OCI-LY3 (cell line): ENCODE results near the gene PCMTD2.

Source experiments
- H2AFZ ChIP-seq: fragments of 200-600, 300-600 bp; shearing (Covaris generic); 2 replicates; pipeline ENCODE4 v1.6.0; 2014; ENCODE audit warnings: antibody characterized with exemption, low read depth, low read length
- H3K27ac ChIP-seq: fragments of 200-600, 300-600 bp; sonication (generic); 2 replicates; pipeline ENCODE4 v1.5.1; 2014; ENCODE audit warnings: mild to moderate bottlenecking, low read length, moderate library complexity, mixed read lengths
- H3K27me3 ChIP-seq: fragments of 200-600, 300-600 bp; sonication (generic); 2 replicates; pipeline ENCODE4 v1.6.1; 2014; ENCODE audit warnings: low read depth, low read length, mixed read lengths
- H3K36me3 ChIP-seq: fragments of 200-600, 300-600 bp; sonication (generic); replicated peaks from 2 replicates; pipeline ENCODE3; 2014; ENCODE audit warnings: low read depth, low read length, mixed read lengths
- H3K4me1 ChIP-seq: fragments of 300-600, 200-600 bp; sonication (generic); 2 replicates; pipeline ENCODE4 v1.6.1; 2014; ENCODE audit warnings: low read length, mixed read lengths
- H3K4me2 ChIP-seq: fragments of 200-600, 300-600 bp; sonication (generic); 2 replicates; pipeline ENCODE4 v1.6.1; 2014; ENCODE audit warnings: low read length, mixed read lengths
- H3K4me3 ChIP-seq: fragments of 300-600, 200-600 bp; sonication (generic); 2 replicates; pipeline ENCODE4 v1.5.1; 2014; ENCODE audit warnings: antibody characterized with exemption, mild to moderate bottlenecking, low read length, moderate library complexity
- H3K79me2 ChIP-seq: fragments of 300-600, 200-600 bp; shearing (Covaris generic); 2 replicates; pipeline ENCODE4 v1.6.1; 2014; ENCODE audit warnings: mild to moderate bottlenecking, low read length, mixed read lengths
- H3K9ac ChIP-seq: fragments of 300-600, 200-600 bp; shearing (Covaris generic); 2 replicates; pipeline ENCODE4 v1.6.0; 2014; ENCODE audit warnings: mild to moderate bottlenecking, low read length, moderate library complexity
- H3K9me3 ChIP-seq: fragments of 200-600, 300-600 bp; shearing (Covaris generic); 2 replicates; pipeline ENCODE4 v1.6.1; 2014; ENCODE audit warnings: low read length, mixed read lengths; ENCODE audit not compliant: insufficient read depth
- H4K20me1 ChIP-seq: fragments of 200-600, 300-600 bp; sonication (generic); 2 replicates; pipeline ENCODE4 v1.6.1; 2016; ENCODE audit warnings: low read length, mixed read lengths; ENCODE audit not compliant: insufficient read depth
- EZH2phosphoT487 ChIP-seq: fragments of 200-600 bp; shearing (Covaris generic); IDR thresholded peaks from 2 replicates; pipeline ENCODE4 v1.6.1; 2018; ENCODE audit warnings: antibody characterized with exemption, mixed run types, low read depth
- TF ChIP-seq, protein P1 (sequence below): fragments of 200-600, 300-600 bp; sonication (generic); IDR thresholded peaks from 2 replicates; pipeline ENCODE4 v1.5.1; 2014; ENCODE audit warnings: antibody characterized with exemption, low read length, low read depth

The PCMTD2 gene

DNA sequence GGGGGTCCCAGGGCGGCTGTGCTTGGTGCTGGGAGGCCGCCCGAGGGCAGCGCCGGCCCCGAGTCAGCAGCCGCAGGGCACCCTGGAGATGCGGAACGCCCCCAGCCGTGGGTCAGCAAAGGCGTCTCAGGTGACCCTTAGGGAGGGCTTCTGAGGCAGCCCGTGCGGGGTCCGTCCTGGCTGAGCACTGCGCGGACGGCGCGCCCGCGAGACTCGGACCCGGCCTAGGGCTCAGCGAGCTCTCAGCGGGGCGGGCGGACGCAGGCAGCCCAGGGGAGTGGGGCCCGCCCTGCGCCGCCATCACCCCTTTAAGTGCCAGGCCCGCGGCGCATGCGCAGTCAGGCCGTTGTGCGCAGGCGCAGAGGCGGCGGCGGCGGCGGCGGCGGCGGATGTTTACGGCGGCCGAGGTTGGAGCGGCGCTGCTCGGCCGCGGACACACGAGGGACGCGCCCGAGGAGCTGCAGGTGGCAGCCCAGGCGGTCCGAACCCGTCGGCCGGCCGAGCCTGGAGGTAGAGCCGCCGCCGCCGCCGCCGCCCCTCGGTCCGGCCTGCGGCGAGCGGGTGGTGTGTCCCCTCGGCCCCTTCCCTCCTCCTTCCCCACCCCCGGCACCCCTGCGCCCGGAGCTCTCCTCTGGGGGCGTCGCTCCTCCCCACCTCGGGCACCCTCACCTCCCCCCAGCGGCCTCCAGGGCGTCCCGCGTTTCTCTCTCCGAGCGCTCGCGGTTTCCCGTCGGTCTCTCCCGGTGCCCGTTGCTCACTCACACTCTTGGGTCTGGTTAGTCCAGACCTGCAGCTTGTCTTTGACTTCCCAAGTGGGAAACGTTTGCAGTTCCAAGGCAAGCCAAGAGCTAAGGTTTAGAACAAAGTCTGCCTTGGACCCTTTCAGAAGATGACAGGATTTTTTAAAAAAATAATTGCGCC is at the start of gene PCMTD2:
Gene PCMTD2, plus strand, starts transcription at position 388 of the 921 bp plus-strand sequence. CDS start 4,218 bp downstream, outside the sequence.
- Histone ChIP-seq H2AFZ (peak within 1 kb of the TSS; percentile 9; the same call in 1 of the 2 replicates), H3K27ac (peak within 1 kb of the TSS; percentile 27), H4K20me1 (no peaks in the 10 kb centered on the region), H3K79me2 (peaks cover 34% of the 10 kb centered on the region), H3K4me3 (peak within 1 kb of the TSS; percentile 91), H3K36me3 (no peaks in the 10 kb centered on the region), H3K9me3 (no peaks in the 10 kb centered on the region), H3K27me3 (peaks cover 6% of the 10 kb centered on the region), H3K4me2 (peak within 1 kb of the TSS; percentile 81), H3K9ac (peak within 1 kb of the TSS; percentile 79), H3K4me1 (peaks cover 27% of the 10 kb centered on the region)
- no peak for TF ChIP-seq EZH2phosphoT487
- TF ChIP-seq, protein P1, sequence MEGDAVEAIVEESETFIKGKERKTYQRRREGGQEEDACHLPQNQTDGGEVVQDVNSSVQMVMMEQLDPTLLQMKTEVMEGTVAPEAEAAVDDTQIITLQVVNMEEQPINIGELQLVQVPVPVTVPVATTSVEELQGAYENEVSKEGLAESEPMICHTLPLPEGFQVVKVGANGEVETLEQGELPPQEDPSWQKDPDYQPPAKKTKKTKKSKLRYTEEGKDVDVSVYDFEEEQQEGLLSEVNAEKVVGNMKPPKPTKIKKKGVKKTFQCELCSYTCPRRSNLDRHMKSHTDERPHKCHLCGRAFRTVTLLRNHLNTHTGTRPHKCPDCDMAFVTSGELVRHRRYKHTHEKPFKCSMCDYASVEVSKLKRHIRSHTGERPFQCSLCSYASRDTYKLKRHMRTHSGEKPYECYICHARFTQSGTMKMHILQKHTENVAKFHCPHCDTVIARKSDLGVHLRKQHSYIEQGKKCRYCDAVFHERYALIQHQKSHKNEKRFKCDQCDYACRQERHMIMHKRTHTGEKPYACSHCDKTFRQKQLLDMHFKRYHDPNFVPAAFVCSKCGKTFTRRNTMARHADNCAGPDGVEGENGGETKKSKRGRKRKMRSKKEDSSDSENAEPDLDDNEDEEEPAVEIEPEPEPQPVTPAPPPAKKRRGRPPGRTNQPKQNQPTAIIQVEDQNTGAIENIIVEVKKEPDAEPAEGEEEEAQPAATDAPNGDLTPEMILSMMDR, result no peak

DNA sequence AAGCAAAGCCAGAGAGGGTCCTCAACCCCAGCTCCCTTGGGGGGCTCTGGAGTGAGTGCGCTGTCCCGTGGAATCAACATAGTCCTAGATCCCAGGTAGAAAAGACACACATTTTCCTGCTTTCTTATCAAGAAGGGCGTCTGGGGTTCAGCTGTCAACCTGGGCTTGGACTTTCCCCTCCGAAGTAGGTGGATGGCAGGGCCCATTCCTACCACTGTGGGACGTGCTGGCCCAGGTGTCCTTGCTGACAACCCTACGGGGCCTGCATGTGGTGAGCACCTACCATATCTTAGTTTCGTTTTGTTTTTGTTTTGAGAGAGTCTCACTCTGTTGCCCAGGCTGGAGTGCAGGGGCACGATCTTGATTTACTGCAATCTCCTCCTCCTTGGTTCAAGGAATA is 48.9 kb upstream of the PCMTD2 start:
- Histone ChIP-seq H3K4me1 (no peaks in the 10 kb centered on the region), H3K4me3 (no peak overlapping the region), H2AFZ (no peak overlapping the region), H3K9ac (no peak overlapping the region), H3K4me2 (no peak overlapping the region), H3K27ac (no peak overlapping the region), H3K36me3 (no peaks in the 10 kb centered on the region), H3K9me3 (no peaks in the 10 kb centered on the region), H3K79me2 (no peaks in the 10 kb centered on the region), H3K27me3 (peaks cover 24% of the 10 kb centered on the region), H4K20me1 (no peaks in the 10 kb centered on the region)
- no peak for TF ChIP-seq EZH2phosphoT487
- TF ChIP-seq, protein P1, result no peak

DNA sequence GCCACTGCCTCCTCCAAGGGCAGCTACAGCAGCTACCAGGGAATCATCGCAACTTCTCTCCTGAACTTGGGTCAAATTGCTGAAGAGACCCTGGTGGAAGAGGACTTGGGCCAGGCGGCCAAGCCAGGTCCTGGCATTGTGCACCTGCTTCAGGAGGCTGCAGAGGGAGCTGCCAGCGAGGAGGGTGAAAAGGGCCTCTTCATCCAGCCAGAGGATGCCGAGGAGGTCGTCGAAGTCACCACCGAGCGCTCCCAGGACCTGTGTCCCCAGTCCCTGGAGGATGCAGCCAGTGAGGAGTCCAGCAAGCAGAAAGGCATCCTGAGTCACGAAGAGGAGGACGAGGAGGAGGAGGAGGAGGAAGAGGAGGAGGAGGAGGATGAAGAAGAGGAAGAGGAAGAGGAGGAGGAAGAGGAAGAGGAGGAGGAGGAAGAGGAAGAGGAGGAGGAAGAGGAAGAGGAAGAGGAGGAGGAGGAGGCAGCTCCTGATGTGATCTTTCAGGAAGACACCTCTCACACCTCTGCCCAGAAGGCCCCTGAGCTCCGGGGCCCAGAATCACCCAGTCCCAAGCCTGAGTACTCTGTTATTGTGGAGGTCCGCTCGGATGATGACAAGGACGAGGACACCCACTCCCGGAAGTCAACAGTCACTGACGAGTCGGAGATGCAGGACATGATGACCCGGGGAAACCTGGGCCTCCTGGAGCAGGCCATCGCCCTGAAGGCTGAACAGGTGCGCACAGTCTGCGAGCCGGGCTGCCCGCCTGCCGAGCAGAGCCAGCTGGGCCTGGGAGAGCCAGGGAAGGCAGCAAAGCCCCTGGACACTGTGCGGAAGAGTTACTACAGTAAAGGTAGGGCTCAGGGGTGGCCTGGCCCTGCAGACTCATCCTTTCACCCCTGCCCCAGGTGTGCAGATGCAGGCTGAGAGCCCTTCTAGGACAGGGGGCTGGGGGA is 47.6 kb upstream of the PCMTD2 start:
- Histone ChIP-seq H3K27ac (no peak overlapping the region), H3K79me2 (no peaks in the 10 kb centered on the region), H3K4me1 (no peaks in the 10 kb centered on the region), H3K27me3 (peaks cover 26% of the 10 kb centered on the region), H4K20me1 (no peaks in the 10 kb centered on the region), H3K9me3 (no peaks in the 10 kb centered on the region), H2AFZ (no peak overlapping the region), H3K4me2 (no peak overlapping the region), H3K4me3 (no peak overlapping the region), H3K9ac (no peak overlapping the region), H3K36me3 (no peaks in the 10 kb centered on the region)
- TF ChIP-seq, protein P1, result no peak
- TF ChIP-seq EZH2phosphoT487, result no peak
